GM12892 (cell line): Measurements from ENCODE around the gene BMP3.

ENCODE experiments used
- POLR2A ChIP-seq: IDR thresholded peaks from 2 replicates; pipeline ENCODE4 v1.6.1; 2011; ENCODE audit warnings: low read depth, low read length, control low read depth
- POLR2AphosphoS5 ChIP-seq: IDR thresholded peaks from 2 replicates; pipeline ENCODE4 v1.6.1; 2011; ENCODE audit warnings: low read depth, low read length, control low read depth
- TAF1 ChIP-seq: IDR thresholded peaks from 2 replicates; pipeline ENCODE4 v1.6.1; 2011; ENCODE audit warnings: low read depth, mild to moderate bottlenecking, control low read depth, low read length, borderline replicate concordance

GRCh38 chr4:81061344-81061730 is 30.8 kb downstream of the BMP3 start:
- no peak for TF ChIP-seq POLR2AphosphoS5
- TF ChIP-seq POLR2A = no peak
- TF ChIP-seq TAF1 = no peak
